K562 (cell line): ENCODE measurements around the gene EIF4EBP2. TPM values are rescaled to one million over a fixed set of nuclear protein-coding genes. Genes with fewer than 3 reads are reported as not detected.

Experiments
- ATAC-seq: fragments of 200-7000 bp; cut with Tn5 transposase; 3 replicates; pipeline ENCODE4 v1.9.1; 2020; ENCODE audit warnings: moderate library complexity
- BruUV-seq: library from RNA; stranded (reverse); fragments of 400-500 nt; replicated peaks from 2 replicates; lab custom pipeline; 2021; lab: Mats Ljungman, UMichigan
- CTCF ChIA-PET: fragments of 300-600 bp; formaldehyde crosslinking; extraction: SDS; loops from one replicate; lab custom pipeline; 2021; ENCODE audit warnings: low intra/inter-chr PET ratio; lab: Yijun Ruan, JAX
- POLR2A ChIA-PET: fragments of 300-600, 350-650 bp; sonication (Branson Sonifier 250); formaldehyde crosslinking; extraction: SDS; loops from one replicate; lab custom pipeline; 2021; ENCODE audit warnings: antibody characterized with exemption, inconsistent platforms; lab: Yijun Ruan, JAX
- DNase-seq, 4 experiments: peaks; one replicate each; pipeline versions ENCODE4 v3.0.0 to v3.0.0-alpha.2; 2011 to 2018; ENCODE audit warnings: low spot score in 3 of 4, mixed read lengths in 3 of 4; ENCODE audit errors: extremely low read depth in 1 of 4
- FAIRE-seq: peaks from 2 replicates; lab custom pipeline; 2011; peaks lifted over from hg19 to GRCh38; lab: Jason Lieb, UNC
- H2AFZ ChIP-seq: 2 replicates; pipeline ENCODE4 v1.6.0; 2011; ENCODE audit warnings: low read depth, low read length, control low read depth, inconsistent platforms
- H3K27ac ChIP-seq: fragments of 200-600 bp; 3 replicates; pipeline ENCODE4 v1.8.0; 2011; ENCODE audit warnings: low read depth, mild to moderate bottlenecking, control low read depth, inconsistent platforms, low read length, moderate library complexity, mixed read lengths; ENCODE audit errors: extremely low read depth
- H3K27me3 ChIP-seq, 2 experiments: fragments of 300-600 bp in 1 of 2; 2 replicates in 1 of 2; 3 replicates in 1 of 2; pipeline versions ENCODE4 v1.6.0 to v1.8.0; 2011; ENCODE audit warnings: inconsistent platforms in 2 of 2, low read length in 2 of 2, mild to moderate bottlenecking in 1 of 2, mixed read lengths in 1 of 2, moderate library complexity in 1 of 2; ENCODE audit not compliant: control insufficient read depth in 2 of 2, insufficient read depth in 2 of 2
- H3K36me3 ChIP-seq: fragments of 300-600 bp; 3 replicates; pipeline ENCODE4 v1.8.0; 2011; ENCODE audit warnings: mild to moderate bottlenecking, low read length, inconsistent platforms; ENCODE audit not compliant: control insufficient read depth, insufficient read depth
- H3K4me1 ChIP-seq, 2 experiments: fragments of 200-600 bp in 1 of 2; replicated peaks in 1 of 2; 2 replicates in 1 of 2; 3 replicates in 1 of 2; pipeline versions ENCODE4 v1.5.1 to v1.8.0; 2011; ENCODE audit warnings: inconsistent platforms in 2 of 2, low read length in 2 of 2, mild to moderate bottlenecking in 1 of 2, mixed read lengths in 1 of 2, moderate library complexity in 1 of 2; ENCODE audit not compliant: control insufficient read depth in 2 of 2, insufficient read depth in 2 of 2
- H3K4me2 ChIP-seq: 2 replicates; pipeline ENCODE4 v1.6.1; 2011; ENCODE audit warnings: low read length, control low read depth, inconsistent platforms, mixed read lengths; ENCODE audit not compliant: insufficient read depth
- H3K4me3 ChIP-seq: fragments of 200-600 bp; sonication (generic), shearing (Covaris generic); 2 replicates; pipeline ENCODE4 v1.5.1; 2016; ENCODE audit warnings: control low read depth, inconsistent platforms
- H3K79me2 ChIP-seq: fragments of 200-600 bp; 3 replicates; pipeline ENCODE4 v1.8.0; 2011; ENCODE audit warnings: low read length, inconsistent platforms; ENCODE audit not compliant: control insufficient read depth, insufficient read depth
- H3K9ac ChIP-seq, 2 experiments: 2 replicates each; pipeline versions ENCODE4 v1.6.0 to v1.6.1; 2011; ENCODE audit warnings: low read depth in 2 of 2, low read length in 2 of 2, control low read depth in 1 of 2, inconsistent platforms in 1 of 2, mild to moderate bottlenecking in 1 of 2, mixed read lengths in 1 of 2; ENCODE audit not compliant: insufficient read depth in 1 of 2
- H3K9me1 ChIP-seq: one replicate; pipeline ENCODE4 v1.6.0; 2011; ENCODE audit warnings: inconsistent platforms, mild to moderate bottlenecking, low read length, moderate library complexity; ENCODE audit not compliant: control insufficient read depth, insufficient read depth
- H3K9me3 ChIP-seq: replicated peaks from 2 replicates; pipeline ENCODE4 v1.5.1; 2011; ENCODE audit warnings: low read depth, low read length, inconsistent platforms; ENCODE audit not compliant: control insufficient read depth, insufficient read depth
- H4K20me1 ChIP-seq: replicated peaks from 2 replicates; pipeline ENCODE4 v1.6.1; 2011; ENCODE audit warnings: low read length, inconsistent platforms, mixed read lengths; ENCODE audit not compliant: control insufficient read depth, insufficient read depth
- FOSL1 ChIP-seq: fragments of 200-800 bp; sonication (Bioruptor generic); conservative IDR thresholded peaks from 2 replicates; pipeline ENCODE4 v1.6.1; 2016; ENCODE audit warnings: missing genetic modification characterization, missing compliant biosample characterization
- KAT7 ChIP-seq: sonication (generic); formaldehyde crosslinking; IDR thresholded peaks from 2 replicates; pipeline ENCODE4 v1.8.0; 2022; ENCODE audit warnings: missing genetic modification reagents, mild to moderate bottlenecking, borderline replicate concordance
- L3MBTL2 ChIP-seq: fragments of 450-650 bp; IDR thresholded peaks from 2 replicates; pipeline ENCODE4 v1.6.1; 2016; ENCODE audit warnings: mild to moderate bottlenecking, moderate library complexity
- OTX1 ChIP-seq: fragments of 450-650 bp; formaldehyde crosslinking; IDR thresholded peaks from 2 replicates; pipeline ENCODE4 v1.4.0; 2022; ENCODE audit warnings: mild to moderate bottlenecking
- PCBP1 ChIP-seq: fragments of 200-400 bp; formaldehyde crosslinking; IDR thresholded peaks from 2 replicates; pipeline ENCODE4 v1.6.1; 2018; ENCODE audit warnings: mild to moderate bottlenecking, low read depth, low read length; ENCODE audit not compliant: poor library complexity, severe bottlenecking
- PHB2 ChIP-seq: fragments of 450-650 bp; IDR thresholded peaks from 2 replicates; pipeline ENCODE4 v1.6.1; 2017; ENCODE audit warnings: low read depth
- RAD21 ChIP-seq, 2 experiments: fragments of 250-450 bp in 1 of 2; fragments of 450-650 bp in 1 of 2; sonication (Bioruptor Pico) in 1 of 2; formaldehyde crosslinking in 1 of 2; IDR thresholded peaks in 1 of 2; conservative IDR thresholded peaks in 1 of 2; 2 replicates each; pipeline versions ENCODE4 v1.4.0 to v1.8.0; 2020 to 2022; ENCODE audit warnings: mild to moderate bottlenecking in 2 of 2, moderate library complexity in 1 of 2
- TCF3 ChIP-seq: sonication (generic); formaldehyde crosslinking; IDR thresholded peaks from 2 replicates; pipeline ENCODE4 v1.4.0; 2020; ENCODE audit warnings: mild to moderate bottlenecking, missing genetic modification reagents
- TFAP4 ChIP-seq: sonication (generic); formaldehyde crosslinking; IDR thresholded peaks from 2 replicates; pipeline ENCODE4 v1.8.0; 2022; ENCODE audit warnings: missing genetic modification reagents, mild to moderate bottlenecking, moderate library complexity, borderline replicate concordance
- TGIF2 ChIP-seq: sonication (generic); formaldehyde crosslinking; IDR thresholded peaks from 2 replicates; pipeline ENCODE4 v1.8.1; 2022; ENCODE audit warnings: mild to moderate bottlenecking, missing genetic modification reagents, moderate library complexity
- UBTF ChIP-seq, 2 experiments: IDR thresholded peaks; 2 replicates each; pipeline ENCODE4 v1.6.1; 2012; ENCODE audit warnings: improper control_type of control experiment in 2 of 2, low read depth in 2 of 2, low read length in 2 of 2, borderline replicate concordance in 1 of 2
- ZNF77 ChIP-seq: fragments of 250-450 bp; sonication (Bioruptor Pico); IDR thresholded peaks from 2 replicates; pipeline ENCODE4 v1.5.0; 2020
- WGBS: fragments of 100-300 bp; shearing (Covaris generic); methylation state at CpG from one replicate; pipeline ENCODE4 v1.1.6; 2016; ENCODE audit warnings: low coverage, mixed read lengths; ENCODE audit not compliant: insufficient coverage; ENCODE audit errors: missing lambda C conversion rate; 5-methylcytosine and 5-hydroxymethylcytosine counted together
- in situ Hi-C: fragments of 300-500 bp; cut with MboI; formaldehyde crosslinking; loops from 4 replicates; pipeline ENCODE4 v1.15.0; 2018; ENCODE audit warnings: inconsistent platforms, mixed read lengths
- intact Hi-C: fragments of 100-400 bp; cut with micrococcal nuclease; formaldehyde crosslinking; loops from 2 replicates; pipeline ENCODE4 v1.14.2; 2022
- polyA plus RNA-seq, 8 experiments: library from polyadenylated mRNA; depleted of rRNA in 4 of 8; stranded (reverse) in 5 of 8; unstranded in 3 of 8; fragments of >200 nt; fragmentation: Nextera tagmentation in 2 of 8; fragmentation: Illumina TruSeq in 1 of 8; extraction: Ambion mirVana in 2 of 8; extraction: Trizol in 1 of 8; gene quantifications; 2 replicates each; pipeline versions ENCODE4 v1.2.1 to v1.2.3, GENCODE V29; 2011 to 2014; ENCODE audit warnings: inconsistent platforms in 1 of 8, missing spikeins in 1 of 8
- total RNA-seq, 7 experiments: library from RNA; depleted of rRNA in 6 of 7; stranded (reverse); fragments of >200 nt in 6 of 7; fragmentation: Illumina TruSeq in 2 of 7; extraction: Trizol in 2 of 7; gene quantifications; 2 replicates each; pipeline versions ENCODE4 v1.2.1 to v1.2.3, GENCODE V29; 2011 to 2021; ENCODE audit warnings: low replicate concordance in 1 of 7
- TF ChIP-seq, protein P1 (sequence below): sonication (generic); formaldehyde crosslinking; IDR thresholded peaks from 2 replicates; pipeline ENCODE4 v1.4.0; 2020; ENCODE audit warnings: mild to moderate bottlenecking, missing genetic modification reagents
- TF ChIP-seq, protein P2 (sequence below): sonication (generic); formaldehyde crosslinking; IDR thresholded peaks from 2 replicates; pipeline ENCODE4 v1.8.0; 2022; ENCODE audit warnings: mild to moderate bottlenecking, low read depth, missing genetic modification reagents

EIF4EBP2 gene
- total and polyA plus RNA-seq, 9 of the 15 experiments (the other 6 are each of a cell fraction or from before 2014, with no cell fraction given): 16.1 to 67.5 (median 38.3) TPM

- H3K4me1 ChIP-seq: peaks cover 5 to 15% of the 10 kb centered on the region in 2 experiments; a peak in 3 of 5 replicates
- CTCF ChIA-PET: interaction anchor here (0.6 kb wide), 1 partner anchor 229 kb away, joined by 4 read pairs; no protein-coding TSS in a partner anchor
- TF ChIP-seq ZNF77 (CRISPR knock-in tag) (no peak), TCF3 (CRISPR knock-in tag) (no peak), RAD21 (CRISPR knock-in tag; conservative IDR thresholded peaks at IDR 0.05 in 1 of 2, IDR thresholded peaks at IDR 0.05 in 1 of 2) (no peak), PHB2 (no peak), OTX1 (CRISPR knock-in tag) (no peak), TGIF2 (CRISPR knock-in tag) (no peak), TFAP4 (CRISPR knock-in tag) (no peak), PCBP1 (peak; percentile 56), UBTF (IDR thresholded peaks at IDR 0.05; ENCODE audit: borderline replicate concordance in 1 of 2, low read depth in 2 of 2, low read length in 2 of 2) (peak in 1 of 2 experiments; percentile 88; a peak in 2 of 4 replicates), KAT7 (CRISPR knock-in tag) (no peak), FOSL1 (tag) (peak; percentile 69), L3MBTL2 (peak; percentile 46; the same call in 1 of the 2 replicates)
- TF ChIP-seq, protein P1, sequence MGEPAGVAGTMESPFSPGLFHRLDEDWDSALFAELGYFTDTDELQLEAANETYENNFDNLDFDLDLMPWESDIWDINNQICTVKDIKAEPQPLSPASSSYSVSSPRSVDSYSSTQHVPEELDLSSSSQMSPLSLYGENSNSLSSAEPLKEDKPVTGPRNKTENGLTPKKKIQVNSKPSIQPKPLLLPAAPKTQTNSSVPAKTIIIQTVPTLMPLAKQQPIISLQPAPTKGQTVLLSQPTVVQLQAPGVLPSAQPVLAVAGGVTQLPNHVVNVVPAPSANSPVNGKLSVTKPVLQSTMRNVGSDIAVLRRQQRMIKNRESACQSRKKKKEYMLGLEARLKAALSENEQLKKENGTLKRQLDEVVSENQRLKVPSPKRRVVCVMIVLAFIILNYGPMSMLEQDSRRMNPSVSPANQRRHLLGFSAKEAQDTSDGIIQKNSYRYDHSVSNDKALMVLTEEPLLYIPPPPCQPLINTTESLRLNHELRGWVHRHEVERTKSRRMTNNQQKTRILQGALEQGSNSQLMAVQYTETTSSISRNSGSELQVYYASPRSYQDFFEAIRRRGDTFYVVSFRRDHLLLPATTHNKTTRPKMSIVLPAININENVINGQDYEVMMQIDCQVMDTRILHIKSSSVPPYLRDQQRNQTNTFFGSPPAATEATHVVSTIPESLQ: no peak
- TF ChIP-seq, protein P2, sequence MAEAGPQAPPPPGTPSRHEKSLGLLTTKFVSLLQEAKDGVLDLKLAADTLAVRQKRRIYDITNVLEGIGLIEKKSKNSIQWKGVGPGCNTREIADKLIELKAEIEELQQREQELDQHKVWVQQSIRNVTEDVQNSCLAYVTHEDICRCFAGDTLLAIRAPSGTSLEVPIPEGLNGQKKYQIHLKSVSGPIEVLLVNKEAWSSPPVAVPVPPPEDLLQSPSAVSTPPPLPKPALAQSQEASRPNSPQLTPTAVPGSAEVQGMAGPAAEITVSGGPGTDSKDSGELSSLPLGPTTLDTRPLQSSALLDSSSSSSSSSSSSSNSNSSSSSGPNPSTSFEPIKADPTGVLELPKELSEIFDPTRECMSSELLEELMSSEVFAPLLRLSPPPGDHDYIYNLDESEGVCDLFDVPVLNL (CRISPR knock-in tag): no peak
These were observed 54.5 kb downstream of the EIF4EBP2 start for GRCh38 chr10:70458329-70459060.

More at GRCh38 chr10:70458329-70459060, 54.5 kb downstream of the EIF4EBP2 start:
- no peaks in the 10 kb centered on the region for H3K36me3 ChIP-seq
- intact Hi-C loops: loop anchor here (5.0 kb wide), 1 partner anchor 76 kb away; the partner anchor contains the start of gene LRRC20
- WGBS: 8% methylated on average over 46 of the region's 62 CpGs
- peak overlapping the region in 1 of 2 experiments; percentile 81; a peak in 2 of 4 replicates for H3K9ac ChIP-seq
- peaks cover 46 to 75% of the 10 kb centered on the region in 2 experiments for H3K27me3 ChIP-seq
- no peak overlapping the region for H3K4me3 ChIP-seq
- no peak overlapping the region for H3K27ac ChIP-seq
- no peaks in the 10 kb centered on the region for H3K9me1 ChIP-seq
- no peaks in the 10 kb centered on the region for H3K9me3 ChIP-seq
- FAIRE-seq (no peak), DNase-seq (peak; percentile 63 to 83 (median 76)), ATAC-seq (peak; percentile 53)
- H3K4me2 ChIP-seq: no peak overlapping the region
- POLR2A ChIA-PET: no interaction called here
- no peaks in the 10 kb centered on the region for H3K79me2 ChIP-seq
- no peak overlapping the region for H2AFZ ChIP-seq
- BruUV-seq: no TSS peak
- H4K20me1 ChIP-seq: peaks cover 17% of the 10 kb centered on the region; the same call in 1 of the 2 replicates
- in situ Hi-C loops: no loop called here
